BJ (cell line): Measurements from ENCODE around the gene DTNB. TPM values are rescaled to one million over a fixed set of nuclear protein-coding genes. Genes with fewer than 3 reads are reported as not detected.
A peak's percentile ranks its signal among the peaks of the same experiment; 100 is the strongest.
"Not testable (repeated sequence)": the region's sequence is repeated elsewhere in the genome, so short reads cannot be mapped to it uniquely, and the experiment has no call there.

Source experiments
- CTCF ChIA-PET: fragments of 350-600 bp; formaldehyde crosslinking; extraction: SDS; loops from one replicate; lab custom pipeline; 2021; ENCODE audit warnings: antibody characterized with exemption, inconsistent platforms; lab: Yijun Ruan, JAX
- POLR2A ChIA-PET: fragments of 300-600 bp; sonication (Branson Sonifier 250); formaldehyde crosslinking; extraction: SDS; loops from one replicate; lab custom pipeline; 2021; ENCODE audit warnings: antibody characterized with exemption; lab: Charles Lee
- DNase-seq: peaks from one replicate; pipeline ENCODE4 v3.0.0-alpha.2; 2011; ENCODE audit warnings: low read depth
- H3K27me3 ChIP-seq: 2 replicates; pipeline ENCODE4 v1.6.0; 2011; ENCODE audit warnings: low read length; ENCODE audit not compliant: control insufficient read depth, insufficient read depth
- H3K36me3 ChIP-seq: 2 replicates; pipeline ENCODE4 v1.5.1; 2011; ENCODE audit warnings: low read length; ENCODE audit not compliant: control insufficient read depth, insufficient read depth
- H3K4me3 ChIP-seq: 2 replicates; pipeline ENCODE4 v1.5.1; 2011; ENCODE audit warnings: low read depth, mild to moderate bottlenecking, control low read depth, low read length
- polyA plus RNA-seq: library from polyadenylated mRNA; depleted of rRNA; stranded (reverse); fragments of >200 nt; gene quantifications from 2 replicates; pipeline ENCODE4 v1.2.3, GENCODE V29; 2011
- TF ChIP-seq, protein P1 (sequence below): IDR thresholded peaks from 2 replicates; pipeline ENCODE4 v1.5.1; 2011; ENCODE audit warnings: low read depth, mild to moderate bottlenecking, control low read depth, inconsistent platforms, low read length, moderate library complexity; ENCODE audit not compliant: insufficient read depth

DTNB gene
- polyA plus RNA-seq, 1 experiment, result 7.7 TPM

DNA sequence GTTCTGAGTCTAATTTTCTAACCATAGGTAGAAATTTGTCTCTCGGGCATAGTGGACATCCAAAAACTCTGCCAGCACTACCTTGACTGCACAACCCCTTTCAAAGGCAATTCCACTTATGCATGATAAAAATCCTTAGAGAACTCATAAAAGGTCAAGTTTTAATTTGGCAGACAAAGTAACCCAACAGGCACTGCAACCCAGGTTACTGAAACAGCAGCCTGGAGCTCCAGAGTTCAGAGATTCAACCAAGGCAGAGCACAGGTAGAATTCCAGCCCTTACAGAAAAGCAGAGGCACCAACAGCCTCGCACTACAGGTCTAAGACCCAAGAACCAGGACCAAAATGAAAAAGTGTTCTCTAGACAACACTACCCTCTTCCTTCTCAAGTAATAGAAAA lies 1.8 kb downstream of the DTNB start:
- POLR2A ChIA-PET, result no interaction called here
- CTCF ChIA-PET, result no interaction called here
- no peaks in the 10 kb centered on the region for H3K27me3 ChIP-seq
- H3K36me3 ChIP-seq, result no peaks in the 10 kb centered on the region
- no peak for DNase-seq
- TF ChIP-seq, protein P1, sequence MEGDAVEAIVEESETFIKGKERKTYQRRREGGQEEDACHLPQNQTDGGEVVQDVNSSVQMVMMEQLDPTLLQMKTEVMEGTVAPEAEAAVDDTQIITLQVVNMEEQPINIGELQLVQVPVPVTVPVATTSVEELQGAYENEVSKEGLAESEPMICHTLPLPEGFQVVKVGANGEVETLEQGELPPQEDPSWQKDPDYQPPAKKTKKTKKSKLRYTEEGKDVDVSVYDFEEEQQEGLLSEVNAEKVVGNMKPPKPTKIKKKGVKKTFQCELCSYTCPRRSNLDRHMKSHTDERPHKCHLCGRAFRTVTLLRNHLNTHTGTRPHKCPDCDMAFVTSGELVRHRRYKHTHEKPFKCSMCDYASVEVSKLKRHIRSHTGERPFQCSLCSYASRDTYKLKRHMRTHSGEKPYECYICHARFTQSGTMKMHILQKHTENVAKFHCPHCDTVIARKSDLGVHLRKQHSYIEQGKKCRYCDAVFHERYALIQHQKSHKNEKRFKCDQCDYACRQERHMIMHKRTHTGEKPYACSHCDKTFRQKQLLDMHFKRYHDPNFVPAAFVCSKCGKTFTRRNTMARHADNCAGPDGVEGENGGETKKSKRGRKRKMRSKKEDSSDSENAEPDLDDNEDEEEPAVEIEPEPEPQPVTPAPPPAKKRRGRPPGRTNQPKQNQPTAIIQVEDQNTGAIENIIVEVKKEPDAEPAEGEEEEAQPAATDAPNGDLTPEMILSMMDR, result no peak
- H3K4me3 ChIP-seq, result no peak overlapping the region

DNA sequence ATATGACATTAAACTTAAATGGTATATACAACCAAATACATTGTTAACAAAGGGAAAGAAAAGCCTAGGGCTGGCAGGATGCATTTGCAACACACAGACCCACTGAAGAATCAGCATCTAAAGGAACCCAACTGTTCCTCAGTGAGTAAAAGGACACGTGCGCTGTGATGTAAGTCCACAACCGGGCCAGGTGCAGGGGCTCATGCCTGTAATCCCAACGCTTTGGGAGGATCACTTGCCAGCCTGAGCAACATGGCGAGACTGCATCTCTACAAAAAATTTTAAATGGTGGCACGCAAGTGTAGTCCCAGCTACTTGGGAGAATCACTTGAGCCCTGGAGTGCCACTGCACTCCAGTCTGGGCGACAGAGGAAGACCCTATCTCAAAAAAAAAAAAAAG lies 3.9 kb downstream of the DTNB start:
- no peaks in the 10 kb centered on the region for H3K36me3 ChIP-seq
- POLR2A ChIA-PET, result no interaction called here
- no peak for DNase-seq
- TF ChIP-seq, protein P1, result no peak
- CTCF ChIA-PET, result no interaction called here
- no peaks in the 10 kb centered on the region for H3K27me3 ChIP-seq
- no peak overlapping the region for H3K4me3 ChIP-seq

DNA sequence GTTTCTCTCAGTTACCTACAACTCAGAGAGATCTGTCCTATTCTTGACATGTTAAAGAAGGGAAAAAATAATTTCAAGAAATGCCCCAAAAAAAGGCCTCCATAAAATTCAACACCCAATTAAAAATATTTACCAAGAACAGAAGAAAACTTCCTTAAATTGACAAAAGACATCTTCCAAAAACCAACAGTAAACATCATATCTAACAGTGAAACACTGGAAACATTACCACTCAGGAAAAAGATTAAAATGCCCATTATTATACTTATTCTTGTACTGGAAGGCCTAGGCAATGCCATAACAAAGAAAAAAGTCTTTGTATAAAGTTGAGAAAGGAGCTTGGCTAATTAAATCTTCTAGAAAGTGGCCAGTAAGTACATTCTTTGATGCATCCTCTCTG lies 7.2 kb downstream of the DTNB start:
- CTCF ChIA-PET, result no interaction called here
- Histone ChIP-seq H3K4me3 (no peak overlapping the region), H3K36me3 (no peaks in the 10 kb centered on the region), H3K27me3 (no peaks in the 10 kb centered on the region)
- no peak for DNase-seq
- TF ChIP-seq, protein P1, result no peak
- POLR2A ChIA-PET, result no interaction called here

DNA sequence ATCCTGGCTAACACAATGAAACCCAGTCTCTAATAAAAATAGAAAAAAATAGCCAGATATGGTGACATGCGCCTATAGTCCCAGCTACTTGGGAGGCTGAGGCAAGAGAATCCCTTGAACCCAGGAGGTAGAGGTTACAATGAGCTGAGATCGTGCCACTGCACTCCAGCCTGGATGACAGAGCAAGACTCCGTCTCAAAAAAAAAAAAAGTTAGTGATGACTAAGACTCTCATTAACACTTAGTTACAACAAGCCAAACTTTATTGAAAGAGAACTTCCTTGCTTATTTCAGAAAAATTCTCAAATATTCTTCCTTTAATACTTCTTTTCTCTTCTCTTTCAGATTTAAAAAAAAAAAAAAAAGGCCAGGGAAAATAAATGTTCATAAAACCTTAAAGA lies 7.9 kb downstream of the DTNB start:
- DNase-seq, H3K27me3 ChIP-seq, H3K36me3 ChIP-seq, POLR2A ChIA-PET, H3K4me3 ChIP-seq: not testable (repeated sequence)
- CTCF ChIA-PET, result interaction anchor here (0.7 to 2.4 kb wide), 13 partner anchors 8 to 392 kb away, joined by 3 to 38 read pairs (median 4); partner anchors contain the start of gene DTNB

DNA sequence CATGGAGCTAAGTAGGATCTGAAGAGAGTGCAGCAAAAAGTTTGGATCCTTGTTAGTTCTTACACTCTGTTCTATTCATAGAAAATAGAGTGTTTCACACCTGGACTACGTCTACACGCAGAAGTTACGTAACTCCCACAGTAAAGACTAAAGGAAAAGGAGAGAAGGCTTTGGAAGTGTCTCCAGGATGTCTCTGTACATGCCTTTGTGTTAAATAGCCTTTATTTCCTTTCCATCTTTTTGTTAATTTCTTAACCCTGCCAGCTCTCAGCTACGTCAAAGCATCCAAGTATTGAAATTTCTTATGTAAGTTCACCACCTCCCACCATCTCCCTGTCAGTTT lies 8.4 kb downstream of the DTNB start:
- ChIA-PET CTCF (interaction anchor here (0.7 to 2.4 kb wide), 16 partner anchors 9 to 392 kb away, joined by 3 to 38 read pairs (median 4); partner anchors contain the start of gene DTNB), POLR2A (no interaction called here)
- Histone ChIP-seq H3K4me3 (no peak overlapping the region), H3K36me3 (no peaks in the 10 kb centered on the region), H3K27me3 (no peaks in the 10 kb centered on the region)
- TF ChIP-seq, protein P1, result no peak
- DNase-seq, result no peak

DNA sequence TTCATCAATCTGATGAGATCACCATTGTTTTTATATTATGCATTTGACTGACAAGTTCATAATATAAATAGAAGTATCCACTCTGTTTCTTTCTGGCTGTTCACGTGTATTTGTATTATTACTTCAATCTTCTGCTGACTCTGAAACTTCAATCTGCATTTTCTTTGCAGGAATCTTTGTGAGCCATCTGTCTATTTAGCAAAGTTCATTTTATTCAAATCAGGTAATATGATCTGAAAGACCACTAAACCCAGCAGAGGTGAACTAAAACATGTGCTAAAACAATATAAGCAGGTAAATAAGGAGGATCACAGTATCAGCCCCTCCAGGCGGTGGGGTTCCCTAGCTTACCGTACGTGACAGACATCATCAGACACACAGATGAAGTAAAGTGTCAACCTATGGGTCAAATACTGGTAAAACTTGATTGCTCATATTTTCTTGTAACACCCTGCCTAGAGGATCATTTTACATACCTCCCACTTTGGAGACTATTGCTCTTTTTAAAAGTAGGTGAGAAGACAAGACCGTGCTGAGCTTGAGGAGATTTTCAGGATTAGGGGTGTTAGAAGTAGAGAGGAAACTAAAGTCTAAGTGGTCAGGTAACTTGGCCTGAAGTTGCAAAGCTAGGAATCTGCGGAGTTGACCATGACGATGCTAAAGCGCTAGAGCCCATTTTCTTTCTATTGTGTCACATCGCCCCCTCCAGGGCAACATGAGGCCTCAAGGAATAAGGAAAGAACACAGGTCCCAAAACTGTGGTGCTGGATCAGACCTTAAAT lies 9.0 kb downstream of the DTNB start:
- no peak overlapping the region for H3K4me3 ChIP-seq
- DNase-seq, result no peak
- ChIA-PET POLR2A (no interaction called here), CTCF (interaction anchor here (0.6 to 2.4 kb wide), 19 partner anchors 8 to 391 kb away, joined by 3 to 38 read pairs (median 3); partner anchors contain the start of gene DTNB)
- no peaks in the 10 kb centered on the region for H3K27me3 ChIP-seq
- H3K36me3 ChIP-seq, result no peaks in the 10 kb centered on the region
- TF ChIP-seq, protein P1, result peak; percentile 68
